ENCODE measurements around the gene CARMIL1.

CARMIL1 gene

GRCh38 chr6:25278914-25279747 lies at the start of gene CARMIL1:
TSS of gene CARMIL1 (plus strand) at chr6:25279374. CDS start at chr6:25279796, 422 bp downstream.
- peak; percentile 76 for DNase-seq (ENCODE audit: low read depth)
- H3K4me3 ChIP-seq (ENCODE audit: low read depth, low read length) = peak within 1 kb of the TSS; percentile 63
- peak; percentile 62 for TF ChIP-seq CTCF (IDR thresholded peaks at IDR 0.05; ENCODE audit: control insufficient read depth, extremely low read depth, insufficient read depth)

- TF ChIP-seq CTCF (IDR thresholded peaks at IDR 0.05; ENCODE audit: control insufficient read depth, extremely low read depth, insufficient read depth) = no peak
- no peak for DNase-seq (ENCODE audit: low read depth)
- no peak overlapping the region for H3K4me3 ChIP-seq (ENCODE audit: low read depth, low read length)
These were observed 49.4 kb upstream of the CARMIL1 start for GRCh38 chr6:25229671-25230321.

- TF ChIP-seq CTCF (IDR thresholded peaks at IDR 0.05; ENCODE audit: control insufficient read depth, extremely low read depth, insufficient read depth) = no peak
- no peak for DNase-seq (ENCODE audit: low read depth)
- no peak overlapping the region for H3K4me3 ChIP-seq (ENCODE audit: low read depth, low read length)
These were observed 46.7 kb upstream of the CARMIL1 start for GRCh38 chr6:25232479-25232878.

GRCh38 chr6:25233226-25233625 lies 45.9 kb upstream of the CARMIL1 start:
- DNase-seq (ENCODE audit: low read depth) = no peak
- TF ChIP-seq CTCF (IDR thresholded peaks at IDR 0.05; ENCODE audit: control insufficient read depth, extremely low read depth, insufficient read depth) = no peak
- no peak overlapping the region for H3K4me3 ChIP-seq (ENCODE audit: low read depth, low read length)

GRCh38 chr6:25237579-25237978 lies 41.6 kb upstream of the CARMIL1 start:
- DNase-seq (ENCODE audit: low read depth) = no peak

GRCh38 chr6:25239059-25239458 lies 40.1 kb upstream of the CARMIL1 start:
- DNase-seq (ENCODE audit: low read depth) = peak; percentile 37
- no peak for TF ChIP-seq CTCF (IDR thresholded peaks at IDR 0.05; ENCODE audit: control insufficient read depth, extremely low read depth, insufficient read depth)
- H3K4me3 ChIP-seq (ENCODE audit: low read depth, low read length) = no peak overlapping the region

More at GRCh38 chr6:25237579-25237978, 41.6 kb upstream of the CARMIL1 start:
- TF ChIP-seq CTCF (IDR thresholded peaks at IDR 0.05; ENCODE audit: control insufficient read depth, extremely low read depth, insufficient read depth) = no peak
- H3K4me3 ChIP-seq (ENCODE audit: low read depth, low read length) = no peak overlapping the region

Measured in LNCaP clone FGC (cell line).